Measurements from ENCODE around the gene COPS8.

COPS8 gene

GRCh38 chr2:237064203-237065070 is 21.3 kb upstream of the COPS8 start:
- DNase-seq (ENCODE audit: low read depth), result no peak

- DNase-seq (ENCODE audit: low read depth), result no peak
These were observed 20.7 kb upstream of the COPS8 start for GRCh38 chr2:237065071-237065377.

- DNase-seq (ENCODE audit: low read depth), result no peak
These were observed 19.3 kb upstream of the COPS8 start for GRCh38 chr2:237066396-237066795.

- no peak for DNase-seq (ENCODE audit: low read depth)
These were observed 17.6 kb upstream of the COPS8 start for GRCh38 chr2:237068005-237068576.

- DNase-seq (ENCODE audit: low read depth), result peak; percentile 51
These were observed 13.4 kb upstream of the COPS8 start for GRCh38 chr2:237072067-237072931.

GRCh38 chr2:237073552-237073951 is 12.1 kb upstream of the COPS8 start:
- DNase-seq (ENCODE audit: low read depth), result no peak

GRCh38 chr2:237074211-237074993 is 11.3 kb upstream of the COPS8 start:
- DNase-seq (ENCODE audit: low read depth), result no peak

GRCh38 chr2:237075749-237076599 is 9.7 kb upstream of the COPS8 start:
- no peak for DNase-seq (ENCODE audit: low read depth)

- DNase-seq (ENCODE audit: low read depth), result no peak
These were observed 4.1 kb upstream of the COPS8 start for GRCh38 chr2:237081596-237081995.

GRCh38 chr2:237083026-237083425 is 2.7 kb upstream of the COPS8 start:
- no peak for DNase-seq (ENCODE audit: low read depth)

GRCh38 chr2:237084444-237084843 is 1.2 kb upstream of the COPS8 start:
- DNase-seq (ENCODE audit: low read depth), result no peak

GRCh38 chr2:237090906-237091305 is 5.2 kb downstream of the COPS8 start:
- DNase-seq (ENCODE audit: low read depth), result no peak

- DNase-seq (ENCODE audit: low read depth), result no peak
These were observed 6.2 kb downstream of the COPS8 start for GRCh38 chr2:237091779-237092436.

- DNase-seq (ENCODE audit: low read depth), result no peak
These were observed 6.8 kb downstream of the COPS8 start for GRCh38 chr2:237092506-237092905.

- no peak for DNase-seq (ENCODE audit: low read depth)
These were observed 7.5 kb downstream of the COPS8 start for GRCh38 chr2:237092920-237093781.

- DNase-seq (ENCODE audit: low read depth), result no peak
These were observed 10.5 kb downstream of the COPS8 start for GRCh38 chr2:237096201-237096600.

GRCh38 chr2:237096911-237097310 is 11.2 kb downstream of the COPS8 start:
- no peak for DNase-seq (ENCODE audit: low read depth)

- no peak for DNase-seq (ENCODE audit: low read depth)
These were observed 11.7 kb downstream of the COPS8 start for GRCh38 chr2:237097326-237097910.

Data from activated T-helper 1 cell treated with Interleukin-2 at 50 U/mL for 16 hours (primary cell).